K562 (cell line): ENCODE data around the gene CFAP97D1. TPM values are rescaled to one million over a fixed set of nuclear protein-coding genes. Genes with fewer than 3 reads are reported as not detected.

ENCODE experiments used
- ATAC-seq: fragments of 200-7000 bp; cut with Tn5 transposase; 3 replicates; pipeline ENCODE4 v1.9.1; 2020; ENCODE audit warnings: moderate library complexity
- BruUV-seq: library from RNA; stranded (reverse); fragments of 400-500 nt; replicated peaks from 2 replicates; lab custom pipeline; 2021; lab: Mats Ljungman, UMichigan
- CTCF ChIA-PET: fragments of 300-600 bp; formaldehyde crosslinking; extraction: SDS; loops from one replicate; lab custom pipeline; 2021; ENCODE audit warnings: low intra/inter-chr PET ratio; lab: Yijun Ruan, JAX
- POLR2A ChIA-PET: fragments of 300-600, 350-650 bp; sonication (Branson Sonifier 250); formaldehyde crosslinking; extraction: SDS; loops from one replicate; lab custom pipeline; 2021; ENCODE audit warnings: antibody characterized with exemption, inconsistent platforms; lab: Yijun Ruan, JAX
- DNase-seq, 4 experiments: peaks; one replicate each; pipeline versions ENCODE4 v3.0.0 to v3.0.0-alpha.2; 2011 to 2018; ENCODE audit warnings: low spot score in 3 of 4, mixed read lengths in 3 of 4; ENCODE audit errors: extremely low read depth in 1 of 4
- FAIRE-seq: peaks from 2 replicates; lab custom pipeline; 2011; peaks lifted over from hg19 to GRCh38; lab: Jason Lieb, UNC
- H2AFZ ChIP-seq: 2 replicates; pipeline ENCODE4 v1.6.0; 2011; ENCODE audit warnings: low read depth, low read length, control low read depth, inconsistent platforms
- H3K27ac ChIP-seq: fragments of 200-600 bp; 3 replicates; pipeline ENCODE4 v1.8.0; 2011; ENCODE audit warnings: low read depth, mild to moderate bottlenecking, control low read depth, inconsistent platforms, low read length, moderate library complexity, mixed read lengths; ENCODE audit errors: extremely low read depth
- H3K27me3 ChIP-seq, 2 experiments: fragments of 300-600 bp in 1 of 2; 2 replicates in 1 of 2; 3 replicates in 1 of 2; pipeline versions ENCODE4 v1.6.0 to v1.8.0; 2011; ENCODE audit warnings: inconsistent platforms in 2 of 2, low read length in 2 of 2, mild to moderate bottlenecking in 1 of 2, mixed read lengths in 1 of 2, moderate library complexity in 1 of 2; ENCODE audit not compliant: control insufficient read depth in 2 of 2, insufficient read depth in 2 of 2
- H3K36me3 ChIP-seq: fragments of 300-600 bp; 3 replicates; pipeline ENCODE4 v1.8.0; 2011; ENCODE audit warnings: mild to moderate bottlenecking, low read length, inconsistent platforms; ENCODE audit not compliant: control insufficient read depth, insufficient read depth
- H3K4me1 ChIP-seq, 2 experiments: fragments of 200-600 bp in 1 of 2; replicated peaks in 1 of 2; 2 replicates in 1 of 2; 3 replicates in 1 of 2; pipeline versions ENCODE4 v1.5.1 to v1.8.0; 2011; ENCODE audit warnings: inconsistent platforms in 2 of 2, low read length in 2 of 2, mild to moderate bottlenecking in 1 of 2, mixed read lengths in 1 of 2, moderate library complexity in 1 of 2; ENCODE audit not compliant: control insufficient read depth in 2 of 2, insufficient read depth in 2 of 2
- H3K4me2 ChIP-seq: 2 replicates; pipeline ENCODE4 v1.6.1; 2011; ENCODE audit warnings: low read length, control low read depth, inconsistent platforms, mixed read lengths; ENCODE audit not compliant: insufficient read depth
- H3K4me3 ChIP-seq: fragments of 200-600 bp; sonication (generic), shearing (Covaris generic); 2 replicates; pipeline ENCODE4 v1.5.1; 2016; ENCODE audit warnings: control low read depth, inconsistent platforms
- H3K79me2 ChIP-seq: fragments of 200-600 bp; 3 replicates; pipeline ENCODE4 v1.8.0; 2011; ENCODE audit warnings: low read length, inconsistent platforms; ENCODE audit not compliant: control insufficient read depth, insufficient read depth
- H3K9ac ChIP-seq, 2 experiments: 2 replicates each; pipeline versions ENCODE4 v1.6.0 to v1.6.1; 2011; ENCODE audit warnings: low read depth in 2 of 2, low read length in 2 of 2, control low read depth in 1 of 2, inconsistent platforms in 1 of 2, mild to moderate bottlenecking in 1 of 2, mixed read lengths in 1 of 2; ENCODE audit not compliant: insufficient read depth in 1 of 2
- H3K9me1 ChIP-seq: one replicate; pipeline ENCODE4 v1.6.0; 2011; ENCODE audit warnings: inconsistent platforms, mild to moderate bottlenecking, low read length, moderate library complexity; ENCODE audit not compliant: control insufficient read depth, insufficient read depth
- H3K9me3 ChIP-seq: replicated peaks from 2 replicates; pipeline ENCODE4 v1.5.1; 2011; ENCODE audit warnings: low read depth, low read length, inconsistent platforms; ENCODE audit not compliant: control insufficient read depth, insufficient read depth
- H4K20me1 ChIP-seq: replicated peaks from 2 replicates; pipeline ENCODE4 v1.6.1; 2011; ENCODE audit warnings: low read length, inconsistent platforms, mixed read lengths; ENCODE audit not compliant: control insufficient read depth, insufficient read depth
- MCM3 ChIP-seq: fragments of 450-650 bp; IDR thresholded peaks from 2 replicates; pipeline ENCODE4 v1.6.1; 2016
- MEF2A ChIP-seq: IDR thresholded peaks from 2 replicates; pipeline ENCODE4 v1.6.1; 2011; ENCODE audit warnings: low read depth, mild to moderate bottlenecking, low read length, moderate library complexity; ENCODE audit not compliant: control insufficient read depth
- SP1 ChIP-seq: sonication (generic); formaldehyde crosslinking; IDR thresholded peaks from 2 replicates; pipeline ENCODE4 v1.8.1; 2022; ENCODE audit warnings: mild to moderate bottlenecking, missing genetic modification reagents
- XRCC3 ChIP-seq: fragments of 450-650 bp; IDR thresholded peaks from 2 replicates; pipeline ENCODE4 v1.6.1; 2017; ENCODE audit warnings: mild to moderate bottlenecking, moderate library complexity
- WGBS: fragments of 100-300 bp; shearing (Covaris generic); methylation state at CpG from one replicate; pipeline ENCODE4 v1.1.6; 2016; ENCODE audit warnings: low coverage, mixed read lengths; ENCODE audit not compliant: insufficient coverage; ENCODE audit errors: missing lambda C conversion rate; 5-methylcytosine and 5-hydroxymethylcytosine counted together
- in situ Hi-C: fragments of 300-500 bp; cut with MboI; formaldehyde crosslinking; loops from 4 replicates; pipeline ENCODE4 v1.15.0; 2018; ENCODE audit warnings: inconsistent platforms, mixed read lengths
- intact Hi-C: fragments of 100-400 bp; cut with micrococcal nuclease; formaldehyde crosslinking; loops from 2 replicates; pipeline ENCODE4 v1.14.2; 2022
- polyA plus RNA-seq, 8 experiments: library from polyadenylated mRNA; depleted of rRNA in 4 of 8; stranded (reverse) in 5 of 8; unstranded in 3 of 8; fragments of >200 nt; fragmentation: Nextera tagmentation in 2 of 8; fragmentation: Illumina TruSeq in 1 of 8; extraction: Ambion mirVana in 2 of 8; extraction: Trizol in 1 of 8; gene quantifications; 2 replicates each; pipeline versions ENCODE4 v1.2.1 to v1.2.3, GENCODE V29; 2011 to 2014; ENCODE audit warnings: inconsistent platforms in 1 of 8, missing spikeins in 1 of 8
- total RNA-seq, 7 experiments: library from RNA; depleted of rRNA in 6 of 7; stranded (reverse); fragments of >200 nt in 6 of 7; fragmentation: Illumina TruSeq in 2 of 7; extraction: Trizol in 2 of 7; gene quantifications; 2 replicates each; pipeline versions ENCODE4 v1.2.1 to v1.2.3, GENCODE V29; 2011 to 2021; ENCODE audit warnings: low replicate concordance in 1 of 7
- TF ChIP-seq, protein P1 (sequence below): sonication (generic); formaldehyde crosslinking; IDR thresholded peaks from 2 replicates; pipeline ENCODE4 v1.4.0; 2020; ENCODE audit warnings: mild to moderate bottlenecking, missing genetic modification reagents

The CFAP97D1 gene
- total and polyA plus RNA-seq, 9 of the 15 experiments (the other 6 are each of a cell fraction or from before 2014, with no cell fraction given), result not detected

- intact Hi-C loops, result no loop called here
- H3K4me1 ChIP-seq, result peaks cover 0 to 3% of the 10 kb centered on the region in 2 experiments; a peak in 3 of 5 replicates
- FAIRE-seq (no peak), ATAC-seq (no peak), DNase-seq (no peak)
- no peak for TF ChIP-seq SP1
- no peak for TF ChIP-seq MEF2A
- TF ChIP-seq, protein P1, sequence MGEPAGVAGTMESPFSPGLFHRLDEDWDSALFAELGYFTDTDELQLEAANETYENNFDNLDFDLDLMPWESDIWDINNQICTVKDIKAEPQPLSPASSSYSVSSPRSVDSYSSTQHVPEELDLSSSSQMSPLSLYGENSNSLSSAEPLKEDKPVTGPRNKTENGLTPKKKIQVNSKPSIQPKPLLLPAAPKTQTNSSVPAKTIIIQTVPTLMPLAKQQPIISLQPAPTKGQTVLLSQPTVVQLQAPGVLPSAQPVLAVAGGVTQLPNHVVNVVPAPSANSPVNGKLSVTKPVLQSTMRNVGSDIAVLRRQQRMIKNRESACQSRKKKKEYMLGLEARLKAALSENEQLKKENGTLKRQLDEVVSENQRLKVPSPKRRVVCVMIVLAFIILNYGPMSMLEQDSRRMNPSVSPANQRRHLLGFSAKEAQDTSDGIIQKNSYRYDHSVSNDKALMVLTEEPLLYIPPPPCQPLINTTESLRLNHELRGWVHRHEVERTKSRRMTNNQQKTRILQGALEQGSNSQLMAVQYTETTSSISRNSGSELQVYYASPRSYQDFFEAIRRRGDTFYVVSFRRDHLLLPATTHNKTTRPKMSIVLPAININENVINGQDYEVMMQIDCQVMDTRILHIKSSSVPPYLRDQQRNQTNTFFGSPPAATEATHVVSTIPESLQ (CRISPR knock-in tag), result no peak
- no peak for TF ChIP-seq XRCC3
- TF ChIP-seq MCM3, result no peak
- no peak overlapping the region for H3K9ac ChIP-seq
- ChIA-PET POLR2A (interaction anchor here (0.7 kb wide), 1 partner anchor 163 kb away, joined by 4 read pairs; no protein-coding TSS in a partner anchor), CTCF (no interaction called here)
- H3K36me3 ChIP-seq, result peaks cover 31% of the 10 kb centered on the region; the same call in 2 of the 3 replicates
- peaks cover 3% of the 10 kb centered on the region for H3K9me1 ChIP-seq
- peaks cover 5% of the 10 kb centered on the region; the same call in 1 of the 2 replicates for H4K20me1 ChIP-seq
- in situ Hi-C loops, result no loop called here
- no TSS peak for BruUV-seq
- no peak overlapping the region for H2AFZ ChIP-seq
- no peak overlapping the region for H3K4me3 ChIP-seq
- H3K79me2 ChIP-seq, result no peaks in the 10 kb centered on the region
- no peak overlapping the region for H3K4me2 ChIP-seq
- no peaks in the 10 kb centered on the region for H3K27me3 ChIP-seq
- H3K27ac ChIP-seq, result no peak overlapping the region
- 97% methylated on average over 2 of the region's 2 CpGs for WGBS
- no peaks in the 10 kb centered on the region for H3K9me3 ChIP-seq
These were observed 9.3 kb upstream of the CFAP97D1 start for GRCh38 chr17:43770957-43771356.
